ENCODE measurements around the gene CDK13. TPM values are rescaled to one million over a fixed set of nuclear protein-coding genes. Genes with fewer than 3 reads are reported as not detected.

CDK13 gene
- total and polyA plus RNA-seq, 7 experiments from 2014 or later: 26.3 to 117 (median 105) TPM

- peaks cover 0 to 2% (median 0%) of the 10 kb centered on the region in 11 donors for H3K9me3 Mint-ChIP-seq
- H3K27ac Mint-ChIP-seq: peak overlapping the region in 3 of 9 donors; percentile 43 to 65 (median 55)
- Histone ChIP-seq H3K27ac (ENCODE audit: low read depth, low read length) (no peak overlapping the region), H3K9me3 (ENCODE audit: control insufficient read depth in 2 of 3, low read length in 3 of 3) (no peaks in the 10 kb centered on the region), H3K4me3 (ENCODE audit: low read length) (no peak overlapping the region), H3K4me1 (ENCODE audit: control insufficient read depth in 2 of 2, insufficient read depth in 2 of 2, low read length in 2 of 2) (no peaks in the 10 kb centered on the region), H3K27me3 (ENCODE audit: control insufficient read depth in 2 of 2, insufficient read depth in 2 of 2, low read length in 2 of 2) (no peaks in the 10 kb centered on the region), H3K36me3 (ENCODE audit: control insufficient read depth in 2 of 3, insufficient read depth in 3 of 3, low read length in 3 of 3) (peaks cover 0 to 7% (median 3%) of the 10 kb centered on the region in 3 experiments)
- H3K4me3 Mint-ChIP-seq: no peak overlapping the region
- peaks cover 3 to 14% (median 8%) of the 10 kb centered on the region in 7 donors for H3K4me1 Mint-ChIP-seq
- ChIA-PET POLR2A (interaction anchor here (1.1 kb wide), 1 partner anchor 96 kb away, joined by 3 read pairs; no protein-coding TSS in a partner anchor), CTCF (interaction anchor here (0.6 kb wide), 1 partner anchor 153 kb away, joined by 3 read pairs; no protein-coding TSS in a partner anchor)
- peaks cover 0 to 4% (median 0%) of the 10 kb centered on the region in 5 donors for H3K36me3 Mint-ChIP-seq
- DNase-seq (no peak), ATAC-seq (no peak)
- intact Hi-C loops (cut with micrococcal nuclease): no loop called here
- no peaks in the 10 kb centered on the region for H3K27me3 Mint-ChIP-seq
Measured at GRCh38 chr7:40047661-40048060, 97.6 kb downstream of the CDK13 start.

GRCh38 chr7:40057292-40057691 lies 107.2 kb downstream of the CDK13 start:
- H3K4me1 ChIP-seq (ENCODE audit: control insufficient read depth in 2 of 2, insufficient read depth in 2 of 2, low read length in 2 of 2): no peaks in the 10 kb centered on the region
- POLR2A ChIA-PET: interaction anchor here (0.6 kb wide), 1 partner anchor 9 kb away, joined by 9 read pairs; no protein-coding TSS in a partner anchor

DNA sequence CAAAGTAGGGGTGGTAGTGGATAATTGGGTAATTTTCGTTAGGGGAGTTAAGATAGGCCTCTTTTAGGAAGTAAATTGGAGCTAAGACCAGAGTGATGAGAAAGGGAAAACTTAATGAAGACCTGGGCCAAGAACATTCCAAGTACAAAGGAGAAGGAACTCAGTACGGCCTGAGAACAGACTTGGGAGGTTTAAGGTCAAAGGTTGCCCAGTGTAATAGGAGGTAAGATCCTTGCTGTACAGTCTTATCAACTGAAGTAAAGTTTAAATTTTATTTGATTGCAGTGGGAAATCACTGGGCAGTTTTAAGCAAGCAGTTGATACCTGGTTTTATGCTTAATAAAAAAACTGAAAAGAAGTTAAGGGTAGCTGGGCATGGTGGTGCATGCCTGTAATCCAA lies 108.0 kb downstream of the CDK13 start:
- no peak overlapping the region for H3K27ac ChIP-seq (ENCODE audit: low read depth, low read length)
- DNase-seq (no peak), ATAC-seq (no peak)
- Mint-ChIP-seq H3K36me3 (peaks cover 0 to 40% (median 7%) of the 10 kb centered on the region in 5 donors), H3K4me3 (no peak overlapping the region), H3K27me3 (no peaks in the 10 kb centered on the region), H3K9me3 (no peaks in the 10 kb centered on the region), H3K27ac (peak overlapping the region in 4 of 9 donors; percentile 18 to 64 (median 40)), H3K4me1 (peaks cover 4 to 17% (median 8%) of the 10 kb centered on the region in 7 donors)
- H3K36me3 ChIP-seq (ENCODE audit: control insufficient read depth in 2 of 3, insufficient read depth in 3 of 3, low read length in 3 of 3): peaks cover 0 to 27% (median 10%) of the 10 kb centered on the region in 3 experiments
- intact Hi-C loops (cut with micrococcal nuclease): no loop called here
- no peaks in the 10 kb centered on the region for H3K9me3 ChIP-seq (ENCODE audit: control insufficient read depth in 2 of 3, low read length in 3 of 3)
- no peaks in the 10 kb centered on the region for H3K4me1 ChIP-seq (ENCODE audit: control insufficient read depth in 2 of 2, insufficient read depth in 2 of 2, low read length in 2 of 2)
- no peaks in the 10 kb centered on the region for H3K27me3 ChIP-seq (ENCODE audit: control insufficient read depth in 2 of 2, insufficient read depth in 2 of 2, low read length in 2 of 2)
- ChIA-PET POLR2A (interaction anchor here (0.6 kb wide), 1 partner anchor 8 kb away, joined by 9 read pairs; no protein-coding TSS in a partner anchor), CTCF (interaction anchor here (1.4 kb wide), 1 partner anchor 103 kb away, joined by 3 read pairs; no protein-coding TSS in a partner anchor)
- H3K4me3 ChIP-seq (ENCODE audit: low read length): no peak overlapping the region

More at GRCh38 chr7:40057292-40057691, 107.2 kb downstream of the CDK13 start:
- H3K27ac Mint-ChIP-seq: peak overlapping the region in 6 of 9 donors; percentile 14 to 69 (median 44)
- H3K4me3 Mint-ChIP-seq: no peak overlapping the region
- peaks cover 4 to 22% (median 13%) of the 10 kb centered on the region in 7 donors for H3K4me1 Mint-ChIP-seq
- no peak for ATAC-seq
- Histone ChIP-seq H3K36me3 (ENCODE audit: control insufficient read depth in 2 of 3, insufficient read depth in 3 of 3, low read length in 3 of 3) (peaks cover 0 to 24% (median 6%) of the 10 kb centered on the region in 3 experiments), H3K4me3 (ENCODE audit: low read length) (no peak overlapping the region), H3K27ac (ENCODE audit: low read depth, low read length) (no peak overlapping the region), H3K9me3 (ENCODE audit: control insufficient read depth in 2 of 3, low read length in 3 of 3) (no peaks in the 10 kb centered on the region), H3K27me3 (ENCODE audit: control insufficient read depth in 2 of 2, insufficient read depth in 2 of 2, low read length in 2 of 2) (no peaks in the 10 kb centered on the region)
- no peaks in the 10 kb centered on the region for H3K9me3 Mint-ChIP-seq
- peaks cover 0 to 34% (median 6%) of the 10 kb centered on the region in 5 donors for H3K36me3 Mint-ChIP-seq
- CTCF ChIA-PET: interaction anchor here (1.4 to 2.1 kb wide), 2 partner anchors 102 to 161 kb away, joined by 3 to 8 read pairs; no protein-coding TSS in a partner anchor
- intact Hi-C loops (cut with micrococcal nuclease): no loop called here
- H3K27me3 Mint-ChIP-seq: no peaks in the 10 kb centered on the region
- DNase-seq: no peak

DNA sequence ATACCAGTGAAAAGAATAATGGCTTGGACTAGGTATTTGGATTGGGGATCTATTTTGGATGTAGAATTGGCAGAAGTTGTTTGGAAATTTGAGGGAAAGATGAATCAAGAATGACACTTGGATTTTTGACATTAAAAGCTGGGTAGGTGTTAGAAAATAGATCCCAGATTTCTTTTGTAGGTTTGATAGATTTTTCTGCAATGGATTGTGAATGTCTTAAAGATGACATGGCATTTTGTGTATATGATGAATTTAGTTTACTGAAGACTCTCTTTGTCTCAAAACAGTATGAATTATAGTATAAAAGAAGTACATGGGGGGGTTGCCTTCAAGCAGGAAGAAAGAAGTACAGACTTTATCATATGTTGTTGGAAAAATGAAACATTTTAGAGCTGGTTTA lies 108.6 kb downstream of the CDK13 start:
- H3K27me3 Mint-ChIP-seq: no peaks in the 10 kb centered on the region
- Histone ChIP-seq H3K36me3 (ENCODE audit: control insufficient read depth in 2 of 3, insufficient read depth in 3 of 3, low read length in 3 of 3) (peaks cover 0 to 26% (median 10%) of the 10 kb centered on the region in 3 experiments), H3K4me3 (ENCODE audit: low read length) (no peak overlapping the region), H3K27me3 (ENCODE audit: control insufficient read depth in 2 of 2, insufficient read depth in 2 of 2, low read length in 2 of 2) (no peaks in the 10 kb centered on the region), H3K27ac (ENCODE audit: low read depth, low read length) (no peak overlapping the region), H3K9me3 (ENCODE audit: control insufficient read depth in 2 of 3, low read length in 3 of 3) (no peaks in the 10 kb centered on the region), H3K4me1 (ENCODE audit: control insufficient read depth in 2 of 2, insufficient read depth in 2 of 2, low read length in 2 of 2) (no peaks in the 10 kb centered on the region)
- ATAC-seq: no peak
- peaks cover 0 to 40% (median 9%) of the 10 kb centered on the region in 5 donors for H3K36me3 Mint-ChIP-seq
- no peaks in the 10 kb centered on the region for H3K9me3 Mint-ChIP-seq
- peaks cover 4 to 17% (median 8%) of the 10 kb centered on the region in 7 donors for H3K4me1 Mint-ChIP-seq
- ChIA-PET POLR2A (no interaction called here), CTCF (interaction anchor here (1.4 kb wide), 1 partner anchor 103 kb away, joined by 3 read pairs; no protein-coding TSS in a partner anchor)
- H3K27ac Mint-ChIP-seq: peak overlapping the region in 2 of 9 donors; percentile 48 to 83
- no peak for DNase-seq
- intact Hi-C loops (cut with micrococcal nuclease): no loop called here
- H3K4me3 Mint-ChIP-seq: no peak overlapping the region

- Mint-ChIP-seq H3K27me3 (no peaks in the 10 kb centered on the region), H3K36me3 (peaks cover 0 to 40% (median 9%) of the 10 kb centered on the region in 5 donors), H3K27ac (no peak overlapping the region), H3K4me1 (peaks cover 4 to 17% (median 8%) of the 10 kb centered on the region in 7 donors), H3K4me3 (no peak overlapping the region), H3K9me3 (no peaks in the 10 kb centered on the region)
- POLR2A ChIA-PET: no interaction called here
- Histone ChIP-seq H3K4me3 (ENCODE audit: low read length) (no peak overlapping the region), H3K4me1 (ENCODE audit: control insufficient read depth in 2 of 2, insufficient read depth in 2 of 2, low read length in 2 of 2) (no peaks in the 10 kb centered on the region), H3K9me3 (ENCODE audit: control insufficient read depth in 2 of 3, low read length in 3 of 3) (no peaks in the 10 kb centered on the region), H3K36me3 (ENCODE audit: control insufficient read depth in 2 of 3, insufficient read depth in 3 of 3, low read length in 3 of 3) (peaks cover 0 to 26% (median 10%) of the 10 kb centered on the region in 3 experiments), H3K27ac (ENCODE audit: low read depth, low read length) (no peak overlapping the region), H3K27me3 (ENCODE audit: control insufficient read depth in 2 of 2, insufficient read depth in 2 of 2, low read length in 2 of 2) (no peaks in the 10 kb centered on the region)
- DNase-seq (no peak), ATAC-seq (no peak)
- intact Hi-C loops (cut with micrococcal nuclease): no loop called here
- CTCF ChIA-PET: no interaction called here
Measured at GRCh38 chr7:40059057-40059456, 109.0 kb downstream of the CDK13 start.

- POLR2A ChIA-PET: no interaction called here
- H3K4me3 Mint-ChIP-seq: no peak overlapping the region
- H3K27me3 Mint-ChIP-seq: no peaks in the 10 kb centered on the region
- peaks cover 0 to under 1% (median 0%) of the 10 kb centered on the region in 11 donors for H3K9me3 Mint-ChIP-seq
- DNase-seq (no peak), ATAC-seq (no peak)
- H3K27me3 ChIP-seq (ENCODE audit: control insufficient read depth in 2 of 2, insufficient read depth in 2 of 2, low read length in 2 of 2): no peaks in the 10 kb centered on the region
- intact Hi-C loops (cut with micrococcal nuclease): no loop called here
- CTCF ChIA-PET: no interaction called here
- H3K9me3 ChIP-seq (ENCODE audit: control insufficient read depth in 2 of 3, low read length in 3 of 3): no peaks in the 10 kb centered on the region
- peaks cover 0 to 7% (median 3%) of the 10 kb centered on the region in 5 donors for H3K36me3 Mint-ChIP-seq
- no peak overlapping the region for H3K4me3 ChIP-seq (ENCODE audit: low read length)
- peaks cover 0 to under 1% (median 0%) of the 10 kb centered on the region in 3 experiments for H3K36me3 ChIP-seq (ENCODE audit: control insufficient read depth in 2 of 3, insufficient read depth in 3 of 3, low read length in 3 of 3)
- peak overlapping the region in 2 of 9 donors; percentile 20 to 28 for H3K27ac Mint-ChIP-seq
- no peaks in the 10 kb centered on the region for H3K4me1 ChIP-seq (ENCODE audit: control insufficient read depth in 2 of 2, insufficient read depth in 2 of 2, low read length in 2 of 2)
- H3K4me1 Mint-ChIP-seq: peaks cover 0 to 4% (median 0%) of the 10 kb centered on the region in 7 donors
- no peak overlapping the region for H3K27ac ChIP-seq (ENCODE audit: low read depth, low read length)
Measured at GRCh38 chr7:40072268-40072667, 122.2 kb downstream of the CDK13 start.

Data from naive thymus-derived CD4-positive, alpha-beta T cell (primary cell).